ENCODE data around the gene APBA2. TPM values are rescaled to one million over a fixed set of nuclear protein-coding genes. Genes with fewer than 3 reads are reported as not detected.

APBA2 gene
- total RNA-seq, 1 donor from 2014 or later: 5.3 TPM

- H3K27me3 ChIP-seq (ENCODE audit: control insufficient read depth, insufficient read depth, low read length): no peaks in the 10 kb centered on the region
- DNase-seq (ENCODE audit: low read depth): no peak
- no peak overlapping the region for H3K4me3 ChIP-seq (ENCODE audit: low read depth, low read length)
- no peaks in the 10 kb centered on the region for H3K36me3 ChIP-seq (ENCODE audit: control insufficient read depth, insufficient read depth, low read length)
- TF ChIP-seq, protein P1, sequence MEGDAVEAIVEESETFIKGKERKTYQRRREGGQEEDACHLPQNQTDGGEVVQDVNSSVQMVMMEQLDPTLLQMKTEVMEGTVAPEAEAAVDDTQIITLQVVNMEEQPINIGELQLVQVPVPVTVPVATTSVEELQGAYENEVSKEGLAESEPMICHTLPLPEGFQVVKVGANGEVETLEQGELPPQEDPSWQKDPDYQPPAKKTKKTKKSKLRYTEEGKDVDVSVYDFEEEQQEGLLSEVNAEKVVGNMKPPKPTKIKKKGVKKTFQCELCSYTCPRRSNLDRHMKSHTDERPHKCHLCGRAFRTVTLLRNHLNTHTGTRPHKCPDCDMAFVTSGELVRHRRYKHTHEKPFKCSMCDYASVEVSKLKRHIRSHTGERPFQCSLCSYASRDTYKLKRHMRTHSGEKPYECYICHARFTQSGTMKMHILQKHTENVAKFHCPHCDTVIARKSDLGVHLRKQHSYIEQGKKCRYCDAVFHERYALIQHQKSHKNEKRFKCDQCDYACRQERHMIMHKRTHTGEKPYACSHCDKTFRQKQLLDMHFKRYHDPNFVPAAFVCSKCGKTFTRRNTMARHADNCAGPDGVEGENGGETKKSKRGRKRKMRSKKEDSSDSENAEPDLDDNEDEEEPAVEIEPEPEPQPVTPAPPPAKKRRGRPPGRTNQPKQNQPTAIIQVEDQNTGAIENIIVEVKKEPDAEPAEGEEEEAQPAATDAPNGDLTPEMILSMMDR (IDR thresholded peaks at IDR 0.05; ENCODE audit: insufficient read depth, low read length, severe bottlenecking): no peak
- FAIRE-seq: no peak
Measured at GRCh38 chr15:28912422-28912821, 26.6 kb downstream of the APBA2 start.

GRCh38 chr15:28913171-28913765 is 27.5 kb downstream of the APBA2 start:
- Histone ChIP-seq H3K27me3 (ENCODE audit: control insufficient read depth, insufficient read depth, low read length) (no peaks in the 10 kb centered on the region), H3K36me3 (ENCODE audit: control insufficient read depth, insufficient read depth, low read length) (no peaks in the 10 kb centered on the region), H3K4me3 (ENCODE audit: low read depth, low read length) (no peak overlapping the region)
- TF ChIP-seq, protein P1 (IDR thresholded peaks at IDR 0.05; ENCODE audit: insufficient read depth, low read length, severe bottlenecking): no peak
- FAIRE-seq (peak; percentile 66), DNase-seq (ENCODE audit: low read depth) (no peak)

DNA sequence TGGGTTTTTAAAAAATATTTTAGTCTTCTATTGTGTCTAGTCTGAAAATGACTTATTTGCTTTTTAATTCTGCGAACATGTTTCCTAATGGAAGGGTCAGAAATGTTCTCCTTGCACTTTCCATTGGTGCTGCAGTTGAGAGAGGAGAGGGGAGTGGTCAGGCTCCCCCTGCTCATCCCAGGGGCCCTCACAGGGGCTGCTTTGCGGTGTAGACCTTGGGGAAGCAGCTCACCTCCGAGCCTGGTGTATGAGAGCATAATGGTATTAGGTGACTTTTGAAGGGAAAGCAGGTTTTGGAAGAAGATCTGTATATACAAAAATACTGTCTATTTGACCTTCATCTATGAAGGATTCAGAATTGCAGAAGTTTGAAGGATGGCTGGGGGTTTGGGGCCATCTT is 28.3 kb downstream of the APBA2 start:
- DNase-seq (ENCODE audit: low read depth) (no peak), FAIRE-seq (no peak)
- H3K36me3 ChIP-seq (ENCODE audit: control insufficient read depth, insufficient read depth, low read length): no peaks in the 10 kb centered on the region
- H3K27me3 ChIP-seq (ENCODE audit: control insufficient read depth, insufficient read depth, low read length): no peaks in the 10 kb centered on the region
- no peak overlapping the region for H3K4me3 ChIP-seq (ENCODE audit: low read depth, low read length)
- TF ChIP-seq, protein P1 (IDR thresholded peaks at IDR 0.05; ENCODE audit: insufficient read depth, low read length, severe bottlenecking): no peak

DNA sequence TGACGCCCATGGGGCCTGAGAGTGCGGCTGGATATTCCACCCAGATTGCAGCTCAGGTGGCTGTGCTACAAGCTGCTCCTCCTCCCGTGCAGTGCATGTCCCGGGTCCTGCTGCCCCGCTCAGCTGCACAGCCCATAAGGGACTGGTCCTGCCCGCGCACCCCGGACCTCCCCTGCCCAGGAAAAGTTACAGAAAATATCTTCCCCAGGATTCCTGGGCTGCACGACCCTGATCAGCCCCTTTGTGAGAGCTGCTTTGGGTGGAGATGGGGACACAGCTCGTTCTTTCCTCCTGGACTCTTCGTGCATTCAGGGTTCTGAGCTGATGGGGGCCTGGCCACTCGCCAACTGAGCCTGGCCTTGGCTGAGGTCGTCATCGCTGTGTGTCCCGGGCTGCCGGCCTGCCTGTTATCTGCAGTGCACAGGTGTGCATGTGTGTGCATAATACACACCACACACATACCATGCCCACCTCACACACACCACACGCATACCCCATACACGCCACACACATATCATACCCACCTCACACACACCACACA is 28.8 kb downstream of the APBA2 start:
- DNase-seq (ENCODE audit: low read depth) (no peak), FAIRE-seq (no peak)
- Histone ChIP-seq H3K36me3 (ENCODE audit: control insufficient read depth, insufficient read depth, low read length) (no peaks in the 10 kb centered on the region), H3K4me3 (ENCODE audit: low read depth, low read length) (no peak overlapping the region), H3K27me3 (ENCODE audit: control insufficient read depth, insufficient read depth, low read length) (no peaks in the 10 kb centered on the region)
- TF ChIP-seq, protein P1 (IDR thresholded peaks at IDR 0.05; ENCODE audit: insufficient read depth, low read length, severe bottlenecking): no peak

GRCh38 chr15:28915041-28915810 is 29.5 kb downstream of the APBA2 start:
- DNase-seq (ENCODE audit: low read depth) (no peak), FAIRE-seq (no peak)
- TF ChIP-seq, protein P1 (IDR thresholded peaks at IDR 0.05; ENCODE audit: insufficient read depth, low read length, severe bottlenecking): no peak

More at GRCh38 chr15:28915041-28915810, 29.5 kb downstream of the APBA2 start:
- Histone ChIP-seq H3K27me3 (ENCODE audit: control insufficient read depth, insufficient read depth, low read length) (no peaks in the 10 kb centered on the region), H3K4me3 (ENCODE audit: low read depth, low read length) (no peak overlapping the region), H3K36me3 (ENCODE audit: control insufficient read depth, insufficient read depth, low read length) (no peaks in the 10 kb centered on the region)
